Measurements from ENCODE around the gene ETV5.

ETV5 gene

DNA sequence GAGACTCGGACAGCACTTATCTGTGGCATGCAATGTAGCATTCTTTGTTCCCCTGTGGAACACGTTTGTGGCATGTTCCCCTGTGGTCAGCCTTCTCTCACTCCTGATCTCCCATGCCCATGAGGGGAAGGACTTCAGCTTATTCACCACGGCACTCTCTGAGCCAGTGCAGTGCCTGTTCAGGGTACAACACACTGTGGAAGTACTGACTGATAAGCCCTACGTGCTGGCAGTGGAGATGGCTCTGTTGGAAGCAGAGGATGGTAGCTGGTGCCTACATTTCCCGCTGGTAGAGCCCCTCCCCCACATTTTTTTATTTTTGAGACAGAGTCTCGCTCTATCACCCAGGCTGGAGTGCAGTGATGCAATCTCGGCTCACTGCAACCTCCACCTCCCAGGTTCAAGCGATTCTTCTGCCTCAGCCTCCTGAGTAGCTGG is 43.5 kb upstream of the ETV5 start (continued):
- TF ChIP-seq ZNF138 (tag by site-specific recombination; IDR thresholded peaks at IDR 0.05; ENCODE audit: borderline replicate concordance), result no peak

DNA sequence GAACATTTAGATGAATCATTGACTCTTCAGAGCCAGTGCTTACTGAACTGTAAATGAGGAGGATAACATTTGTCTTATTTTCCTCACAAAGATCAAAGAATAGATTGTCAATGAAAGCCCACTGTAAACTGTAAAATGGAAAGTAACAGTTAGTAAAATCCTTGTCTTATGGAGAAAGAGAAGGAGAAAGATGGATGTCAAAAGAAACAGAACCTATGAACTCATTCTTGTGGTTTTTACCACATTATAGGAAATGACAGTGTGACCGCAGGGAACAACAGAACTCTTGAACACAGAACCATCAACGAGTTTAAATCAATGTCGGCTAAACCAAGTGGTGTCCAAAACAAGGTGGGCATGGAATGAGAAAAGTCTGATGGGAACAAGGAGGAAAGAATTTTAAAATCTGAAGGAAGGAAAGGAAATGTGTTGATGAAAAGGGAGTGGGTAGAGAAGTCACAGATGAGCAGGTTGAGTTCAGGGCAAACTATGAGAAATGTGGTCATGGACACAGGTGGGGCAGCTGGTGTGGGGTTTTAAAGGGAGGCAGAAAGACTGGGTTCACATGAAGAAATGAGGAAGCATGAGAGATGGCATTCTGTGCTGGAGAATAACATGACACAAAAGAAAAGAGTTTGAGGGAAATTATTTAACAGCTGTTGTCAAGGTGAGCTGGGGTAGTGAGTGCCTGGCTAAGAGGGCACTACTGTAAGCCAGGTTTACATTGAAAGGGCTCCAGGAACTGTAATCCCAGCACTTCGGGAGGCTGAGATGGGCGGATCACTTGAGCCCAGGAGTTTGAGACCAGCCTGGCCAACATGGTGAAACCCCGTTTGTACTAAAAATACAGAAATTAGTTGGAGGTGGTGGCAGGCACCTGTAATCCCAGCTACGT is 42.4 kb upstream of the ETV5 start:
- TF ChIP-seq ZNF548 (tag by site-specific recombination; IDR thresholded peaks at IDR 0.05), result no peak
- no peak for TF ChIP-seq ZNF664 (tag by site-specific recombination; IDR thresholded peaks at IDR 0.05)
- TF ChIP-seq, protein P1, sequence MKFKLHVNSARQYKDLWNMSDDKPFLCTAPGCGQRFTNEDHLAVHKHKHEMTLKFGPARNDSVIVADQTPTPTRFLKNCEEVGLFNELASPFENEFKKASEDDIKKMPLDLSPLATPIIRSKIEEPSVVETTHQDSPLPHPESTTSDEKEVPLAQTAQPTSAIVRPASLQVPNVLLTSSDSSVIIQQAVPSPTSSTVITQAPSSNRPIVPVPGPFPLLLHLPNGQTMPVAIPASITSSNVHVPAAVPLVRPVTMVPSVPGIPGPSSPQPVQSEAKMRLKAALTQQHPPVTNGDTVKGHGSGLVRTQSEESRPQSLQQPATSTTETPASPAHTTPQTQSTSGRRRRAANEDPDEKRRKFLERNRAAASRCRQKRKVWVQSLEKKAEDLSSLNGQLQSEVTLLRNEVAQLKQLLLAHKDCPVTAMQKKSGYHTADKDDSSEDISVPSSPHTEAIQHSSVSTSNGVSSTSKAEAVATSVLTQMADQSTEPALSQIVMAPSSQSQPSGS (tag by site-specific recombination; IDR thresholded peaks at IDR 0.05; ENCODE audit: low read depth), result no peak
- no peak for TF ChIP-seq ZNF239 (tag by site-specific recombination; IDR thresholded peaks at IDR 0.05)
- no peak for TF ChIP-seq ZNF202 (tag by site-specific recombination; IDR thresholded peaks at IDR 0.05; ENCODE audit: borderline replicate concordance)
- POLR2A ChIA-PET, result no interaction called here
- Histone ChIP-seq H3K4me1 (ENCODE audit: control insufficient read depth, insufficient read depth, low read length) (no peaks in the 10 kb centered on the region), H3K4me3 (ENCODE audit: low read depth, low read length) (no peak overlapping the region), H3K27ac (ENCODE audit: extremely low read depth, low read depth, low read length) (no peak overlapping the region), H3K9me3 (ENCODE audit: control insufficient read depth, insufficient read depth, low read depth, low read length) (no peaks in the 10 kb centered on the region), H3K36me3 (ENCODE audit: control insufficient read depth in 2 of 2, insufficient read depth in 1 of 2, low read length in 2 of 2) (no peaks in the 10 kb centered on the region)
- CTCF ChIA-PET, result no interaction called here

DNA sequence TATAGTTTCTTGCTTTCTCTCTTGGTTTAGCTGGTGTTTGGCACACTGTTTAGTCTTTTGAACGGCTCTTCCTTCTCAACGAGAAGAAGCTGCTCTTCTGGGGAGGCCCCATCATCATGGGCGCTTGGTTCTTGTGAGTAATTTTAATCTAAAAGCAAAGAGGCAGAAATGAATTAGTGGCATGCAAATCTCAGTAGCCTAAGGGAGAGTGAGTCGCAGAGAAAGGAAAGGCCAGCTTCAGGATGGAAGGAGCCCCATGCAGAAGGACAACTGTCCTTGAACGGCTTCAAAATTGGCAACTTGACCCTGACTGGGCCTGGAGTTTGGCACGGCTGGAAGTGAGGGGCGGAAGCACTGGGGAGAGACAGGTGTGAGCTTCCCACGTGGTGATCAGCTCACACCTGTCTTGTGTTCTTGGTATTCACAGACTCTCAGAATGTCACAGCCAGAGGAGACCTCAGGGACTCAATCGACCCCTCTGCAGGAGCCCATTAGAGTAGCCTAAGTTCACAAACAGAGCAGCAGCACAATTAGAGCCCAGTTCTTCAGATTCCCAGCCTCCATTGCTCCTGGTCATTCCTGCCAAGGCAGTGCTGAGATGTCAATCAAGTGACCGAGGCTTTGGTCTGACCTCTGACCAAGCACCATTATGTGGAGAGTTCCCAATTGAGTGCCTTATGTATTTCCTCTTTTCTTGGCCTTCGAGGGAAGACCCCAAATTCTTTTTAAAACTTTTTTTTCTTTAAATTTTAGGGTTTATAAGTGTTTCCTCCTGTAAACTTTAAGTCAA is 41.3 kb upstream of the ETV5 start:
- TF ChIP-seq HOXD13 (CRISPR knock-in tag; IDR thresholded peaks at IDR 0.05; ENCODE audit: borderline replicate concordance), result no peak
- TF ChIP-seq ZNF670 (tag by site-specific recombination; IDR thresholded peaks at IDR 0.05; ENCODE audit: low read depth), result no peak
- no peak for TF ChIP-seq ZNF521 (tag by site-specific recombination; IDR thresholded peaks at IDR 0.05)
- TF ChIP-seq ZNF624 (tag by site-specific recombination; IDR thresholded peaks at IDR 0.05), result no peak
- CTCF ChIA-PET, result interaction anchor here (0.5 to 0.6 kb wide), 2 partner anchors 41 to 99 kb away, joined by 3 read pairs; no protein-coding TSS in a partner anchor
- no peaks in the 10 kb centered on the region for H3K4me1 ChIP-seq (ENCODE audit: control insufficient read depth, insufficient read depth, low read length)
- POLR2A ChIA-PET, result no interaction called here
- no peak overlapping the region for H3K27ac ChIP-seq (ENCODE audit: extremely low read depth, low read depth, low read length)
- H3K4me3 ChIP-seq (ENCODE audit: low read depth, low read length), result no peak overlapping the region
- H3K9me3 ChIP-seq (ENCODE audit: control insufficient read depth, insufficient read depth, low read depth, low read length), result no peaks in the 10 kb centered on the region
- no peaks in the 10 kb centered on the region for H3K36me3 ChIP-seq (ENCODE audit: control insufficient read depth in 2 of 2, insufficient read depth in 1 of 2, low read length in 2 of 2)

DNA sequence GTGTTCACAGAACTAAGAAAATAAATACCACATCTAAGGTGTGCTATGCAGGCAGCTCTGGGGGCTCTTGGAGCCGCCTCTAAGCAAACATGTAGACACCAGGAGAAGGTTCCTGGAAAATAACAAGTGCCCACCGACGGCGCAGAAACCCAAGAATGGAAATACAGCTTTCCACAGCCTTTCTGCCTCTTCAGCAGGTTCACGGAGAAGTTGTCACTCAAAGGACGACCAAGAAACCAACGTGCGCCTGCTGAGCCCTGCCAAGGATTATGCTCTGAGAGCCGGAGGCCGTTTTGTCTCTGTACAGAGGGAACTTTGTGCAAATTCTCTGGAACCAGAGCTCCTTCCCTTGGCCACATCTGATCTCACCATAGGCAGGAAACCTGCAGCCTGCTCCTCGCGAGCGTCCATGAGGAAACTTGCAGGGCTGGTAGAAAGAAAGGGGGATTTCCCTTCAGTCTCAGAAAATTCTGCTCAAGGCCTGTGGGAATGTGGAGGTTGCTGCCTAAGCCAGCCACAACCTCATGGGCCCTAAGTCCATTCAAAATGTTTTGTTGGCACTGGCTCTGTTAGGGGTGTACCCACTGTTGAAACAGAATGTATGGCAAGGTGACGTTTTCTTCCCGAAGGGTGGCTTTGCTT is 40.6 kb upstream of the ETV5 start:
- H3K36me3 ChIP-seq (ENCODE audit: control insufficient read depth in 2 of 2, insufficient read depth in 1 of 2, low read length in 2 of 2), result no peaks in the 10 kb centered on the region
- CTCF ChIA-PET, result interaction anchor here (0.6 kb wide), 1 partner anchor 42 kb away, joined by 3 read pairs; no protein-coding TSS in a partner anchor
- no peaks in the 10 kb centered on the region for H3K9me3 ChIP-seq (ENCODE audit: control insufficient read depth, insufficient read depth, low read depth, low read length)
- POLR2A ChIA-PET, result no interaction called here
- no peak overlapping the region for H3K27ac ChIP-seq (ENCODE audit: extremely low read depth, low read depth, low read length)
- H3K4me3 ChIP-seq (ENCODE audit: low read depth, low read length), result no peak overlapping the region
- H3K4me1 ChIP-seq (ENCODE audit: control insufficient read depth, insufficient read depth, low read length), result no peaks in the 10 kb centered on the region
- TF ChIP-seq ZNF514 (tag by site-specific recombination; IDR thresholded peaks at IDR 0.05), result no peak
- TF ChIP-seq, protein P2, sequence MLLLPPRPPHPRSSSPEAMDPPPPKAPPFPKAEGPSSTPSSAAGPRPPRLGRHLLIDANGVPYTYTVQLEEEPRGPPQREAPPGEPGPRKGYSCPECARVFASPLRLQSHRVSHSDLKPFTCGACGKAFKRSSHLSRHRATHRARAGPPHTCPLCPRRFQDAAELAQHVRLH (tag by site-specific recombination; IDR thresholded peaks at IDR 0.05), result no peak
- TF ChIP-seq ZNF530 (tag by site-specific recombination; IDR thresholded peaks at IDR 0.05; ENCODE audit: low read depth), result no peak
- TF ChIP-seq ZNF404 (tag by site-specific recombination; IDR thresholded peaks at IDR 0.05), result no peak
- TF ChIP-seq, protein P3, sequence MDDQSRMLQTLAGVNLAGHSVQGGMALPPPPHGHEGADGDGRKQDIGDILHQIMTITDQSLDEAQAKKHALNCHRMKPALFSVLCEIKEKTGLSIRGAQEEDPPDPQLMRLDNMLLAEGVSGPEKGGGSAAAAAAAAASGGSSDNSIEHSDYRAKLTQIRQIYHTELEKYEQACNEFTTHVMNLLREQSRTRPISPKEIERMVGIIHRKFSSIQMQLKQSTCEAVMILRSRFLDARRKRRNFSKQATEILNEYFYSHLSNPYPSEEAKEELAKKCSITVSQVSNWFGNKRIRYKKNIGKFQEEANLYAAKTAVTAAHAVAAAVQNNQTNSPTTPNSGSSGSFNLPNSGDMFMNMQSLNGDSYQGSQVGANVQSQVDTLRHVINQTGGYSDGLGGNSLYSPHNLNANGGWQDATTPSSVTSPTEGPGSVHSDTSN (CRISPR knock-in tag; IDR thresholded peaks at IDR 0.05), result no peak
- no peak for TF ChIP-seq ZNF510 (tag by site-specific recombination; IDR thresholded peaks at IDR 0.05; ENCODE audit: insufficient replicate concordance)
- no peak for TF ChIP-seq ZNF558 (tag by site-specific recombination; IDR thresholded peaks at IDR 0.05)
- TF ChIP-seq ZNF221 (tag by site-specific recombination; IDR thresholded peaks at IDR 0.05; ENCODE audit: borderline replicate concordance), result no peak
- no peak for TF ChIP-seq ZNF366 (tag by site-specific recombination; conservative IDR thresholded peaks at IDR 0.05)
- TF ChIP-seq MEIS1 (CRISPR knock-in tag; IDR thresholded peaks at IDR 0.05; ENCODE audit: borderline replicate concordance), result no peak
- TF ChIP-seq OSR2 (tag by site-specific recombination; IDR thresholded peaks at IDR 0.05), result no peak
